ENCODE results near the gene PYGO2. TPM values are rescaled to one million over a fixed set of nuclear protein-coding genes. Genes with fewer than 3 reads are reported as not detected.

PYGO2 gene
- total and polyA plus RNA-seq, 3 donors from 2014 or later: 31.0 to 34.9 (median 33.2) TPM

- Histone ChIP-seq H3K9me3 (no peaks in the 10 kb centered on the region), H3K4me3 (peak within 1 kb of the TSS; percentile 77 to 84), H3K27me3 (no peaks in the 10 kb centered on the region), H3K27ac (peak within 1 kb of the TSS; percentile 98), H3K4me1 (peaks cover 31% of the 10 kb centered on the region), H3K36me3 (ENCODE audit: low read depth, missing control alignments) (no peaks in the 10 kb centered on the region)
- 0 to 1% methylated on average over 9 to 32 of the region's 35 CpGs for WGBS, 2 donors
- TF ChIP-seq POLR2A (IDR thresholded peaks at IDR 0.05): no peak
- TF ChIP-seq CTCF (IDR thresholded peaks at IDR 0.05): no peak
- intact Hi-C loops (cut with DNase I; ENCODE audit: low total_unique reads): no loop called here
- no peak for DNase-seq
These were observed 41.1 kb upstream of the PYGO2 start, which contains the start of gene ZBTB7B for GRCh38 chr1:155002464-155003226. Gene ZBTB7B, plus strand, starts transcription at chr1:155002802. Its CDS starts 11,859 bp downstream, at chr1:155014661.

GRCh38 chr1:155001675-155002463, 40.3 kb upstream of the PYGO2 start:
- no peaks in the 10 kb centered on the region for H3K27me3 ChIP-seq
- peak; percentile 100 for DNase-seq
- peak in 2 of 3 experiments; percentile 17 to 25 for TF ChIP-seq CTCF (IDR thresholded peaks at IDR 0.05)
- peak; percentile 53 for TF ChIP-seq POLR2A (IDR thresholded peaks at IDR 0.05)
- no peaks in the 10 kb centered on the region for H3K36me3 ChIP-seq (ENCODE audit: low read depth, missing control alignments)
- peak overlapping the region; percentile 77 to 84 for H3K4me3 ChIP-seq
- intact Hi-C loops (cut with DNase I; ENCODE audit: low total_unique reads): no loop called here
- peak overlapping the region; percentile 98 for H3K27ac ChIP-seq
- no peaks in the 10 kb centered on the region for H3K9me3 ChIP-seq
- H3K4me1 ChIP-seq: peaks cover 31% of the 10 kb centered on the region
- WGBS, 2 donors: 1% methylated on average over 23 to 37 of the region's 38 CpGs

- 0% methylated on average over 1 to 11 of the region's 11 CpGs for WGBS, 2 donors
- Histone ChIP-seq H3K4me1 (peaks cover 31% of the 10 kb centered on the region), H3K9me3 (no peaks in the 10 kb centered on the region), H3K36me3 (ENCODE audit: low read depth, missing control alignments) (no peaks in the 10 kb centered on the region), H3K27ac (peak overlapping the region; percentile 98), H3K4me3 (peak overlapping the region; percentile 77 to 84), H3K27me3 (no peaks in the 10 kb centered on the region)
- intact Hi-C loops (cut with DNase I; ENCODE audit: low total_unique reads): no loop called here
- no peak for DNase-seq
- TF ChIP-seq POLR2A (IDR thresholded peaks at IDR 0.05) (no peak), CTCF (IDR thresholded peaks at IDR 0.05) (no peak)
These were observed 39.8 kb upstream of the PYGO2 start for GRCh38 chr1:155001425-155001674.

- peak overlapping the region; percentile 98 for H3K27ac ChIP-seq
- no peaks in the 10 kb centered on the region for H3K27me3 ChIP-seq
- peaks cover 31% of the 10 kb centered on the region for H3K4me1 ChIP-seq
- TF ChIP-seq POLR2A (IDR thresholded peaks at IDR 0.05) (no peak), CTCF (IDR thresholded peaks at IDR 0.05) (peak in 2 of 3 experiments; percentile 22 to 33)
- intact Hi-C loops (cut with DNase I; ENCODE audit: low total_unique reads): no loop called here
- WGBS, 2 donors: 0 to 1% methylated on average over 14 to 43 of the region's 43 CpGs
- H3K4me3 ChIP-seq: peak overlapping the region; percentile 77 to 84
- H3K9me3 ChIP-seq: no peaks in the 10 kb centered on the region
- peak; percentile 93 for DNase-seq
- no peaks in the 10 kb centered on the region for H3K36me3 ChIP-seq (ENCODE audit: low read depth, missing control alignments)
These were observed 39.3 kb upstream of the PYGO2 start for GRCh38 chr1:155000726-155001424.

All from testis (tissue), 3 donors.